ENCODE data around the gene TRPM1.
A peak's percentile ranks its signal among the peaks of the same experiment; 100 is the strongest.

The TRPM1 gene

DNA sequence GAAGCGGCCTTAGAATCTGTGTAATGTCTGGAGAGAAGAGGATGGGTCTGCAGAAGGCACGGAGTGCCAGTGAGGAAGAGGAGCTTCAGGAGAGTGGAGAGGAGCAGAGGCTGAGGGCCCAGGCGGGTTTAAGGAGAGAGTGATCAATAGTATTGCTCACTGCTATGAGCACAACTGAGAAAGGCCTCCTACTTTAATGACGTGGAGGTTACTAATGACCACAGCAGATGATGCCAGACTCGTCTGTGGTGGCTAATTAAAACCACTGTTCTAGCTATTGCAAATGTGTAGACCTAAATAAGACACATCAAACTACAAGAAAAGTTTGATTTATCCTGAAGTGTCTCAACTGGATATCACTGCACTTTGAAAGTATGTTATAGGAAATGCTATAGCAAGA is 143.3 kb downstream of the TRPM1 start:
- Histone ChIP-seq H3K4me2 (ENCODE audit: low read length) (no peak overlapping the region), H3K14ac (ENCODE audit: low read length) (no peak overlapping the region), H2BK5ac (ENCODE audit: low read depth, low read length, poor library complexity) (no peak overlapping the region), H3K27ac (ENCODE audit: low read depth, low read length) (no peak overlapping the region), H3K79me1 (ENCODE audit: low read length) (peaks cover 2% of the 10 kb centered on the region), H4K12ac (ENCODE audit: low read depth, low read length) (no peak overlapping the region), H3K36me3 (ENCODE audit: control insufficient read depth in 1 of 2, insufficient read depth in 2 of 2, low read length in 2 of 2) (peaks cover 18 to 42% of the 10 kb centered on the region in 2 experiments), H2BK12ac (ENCODE audit: low read length) (no peak overlapping the region), H4K91ac (ENCODE audit: low read depth, low read length) (no peak overlapping the region), H4K8ac (ENCODE audit: low read depth, low read length) (no peak overlapping the region), H2AK5ac (ENCODE audit: low read length) (no peak overlapping the region), H2AFZ (ENCODE audit: insufficient read depth, low read length, poor library complexity) (no peak overlapping the region), H3K4me1 (ENCODE audit: control insufficient read depth in 1 of 2, insufficient read depth in 2 of 2, low read length in 2 of 2) (peaks cover 2 to 4% of the 10 kb centered on the region in 2 experiments), H3K4me3 (ENCODE audit: low read depth, low read length) (no peak overlapping the region), H3K23ac (ENCODE audit: low read length) (no peak overlapping the region), H3K9me3 (ENCODE audit: insufficient read depth, low read depth, low read length) (no peaks in the 10 kb centered on the region), H3K27me3 (ENCODE audit: insufficient read depth, low read length) (no peaks in the 10 kb centered on the region), H3K4ac (ENCODE audit: low read depth, low read length) (no peak overlapping the region), H3K79me2 (ENCODE audit: control insufficient read depth, insufficient read depth, low read length, poor library complexity) (no peaks in the 10 kb centered on the region), H3K18ac (ENCODE audit: low read length) (no peak overlapping the region), H2BK120ac (ENCODE audit: insufficient read depth, low read length, poor library complexity) (no peak overlapping the region), H3K9ac (ENCODE audit: low read length) (no peak overlapping the region)
- WGBS (ENCODE audit: extremely low coverage, insufficient coverage, insufficient read length): no CpG with 5 or more reads among the region's 5 CpGs
- DNase-seq: no peak

DNA sequence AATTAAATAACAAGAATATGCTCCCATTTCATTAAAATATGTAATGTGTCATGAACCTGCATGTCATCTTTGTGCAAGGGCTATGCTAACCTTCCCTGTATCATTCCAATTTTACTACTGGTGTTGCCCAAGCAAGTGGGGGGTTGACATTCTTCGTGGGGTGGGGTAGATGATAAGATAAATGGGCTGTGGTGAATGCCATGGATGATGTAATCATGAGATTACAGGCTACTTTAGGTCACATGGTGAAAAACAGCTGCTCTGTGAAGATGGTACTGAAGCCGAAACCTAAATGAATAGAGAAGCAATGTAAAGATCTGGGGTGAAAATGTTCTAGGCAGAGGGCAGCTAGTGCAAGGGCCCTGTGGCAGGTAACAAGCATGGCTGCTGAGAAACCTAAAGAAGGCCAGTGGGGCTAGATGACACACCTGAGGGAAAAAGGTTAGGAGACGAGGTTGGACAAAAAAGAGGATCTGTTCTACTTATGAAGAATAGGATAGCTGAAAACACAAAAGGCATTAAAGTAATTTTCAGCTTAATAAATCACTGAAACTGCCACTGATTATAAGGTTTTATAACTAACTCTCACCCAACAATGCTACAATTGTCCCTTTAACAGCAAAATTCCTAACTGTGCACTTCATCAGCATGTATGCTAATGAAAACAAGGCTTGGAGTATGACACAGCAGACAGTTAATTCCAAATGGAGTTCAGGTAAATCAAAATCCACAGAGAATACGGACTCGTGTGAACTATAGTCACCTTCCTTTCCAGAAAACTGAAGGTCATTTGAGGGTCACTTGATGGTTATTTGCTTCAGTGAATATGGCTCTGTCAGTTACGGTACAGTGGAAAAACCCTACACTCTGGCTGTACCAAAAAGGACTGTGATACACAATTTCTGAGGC is 145.1 kb downstream of the TRPM1 start:
- Histone ChIP-seq H2BK5ac (ENCODE audit: low read depth, low read length, poor library complexity) (no peak overlapping the region), H3K36me3 (ENCODE audit: control insufficient read depth in 1 of 2, insufficient read depth in 2 of 2, low read length in 2 of 2) (peaks cover 28 to 53% of the 10 kb centered on the region in 2 experiments), H3K4me3 (ENCODE audit: low read depth, low read length) (no peak overlapping the region), H3K23ac (ENCODE audit: low read length) (no peak overlapping the region), H2BK12ac (ENCODE audit: low read length) (no peak overlapping the region), H4K91ac (ENCODE audit: low read depth, low read length) (no peak overlapping the region), H3K9ac (ENCODE audit: low read length) (no peak overlapping the region), H3K4me1 (ENCODE audit: control insufficient read depth in 1 of 2, insufficient read depth in 2 of 2, low read length in 2 of 2) (peaks cover 0 to 2% of the 10 kb centered on the region in 2 experiments), H3K9me3 (ENCODE audit: insufficient read depth, low read depth, low read length) (peaks cover 2% of the 10 kb centered on the region), H4K12ac (ENCODE audit: low read depth, low read length) (no peak overlapping the region), H3K4me2 (ENCODE audit: low read length) (no peak overlapping the region), H2BK120ac (ENCODE audit: insufficient read depth, low read length, poor library complexity) (no peak overlapping the region), H2AK5ac (ENCODE audit: low read length) (no peak overlapping the region), H4K8ac (ENCODE audit: low read depth, low read length) (no peak overlapping the region), H3K14ac (ENCODE audit: low read length) (no peak overlapping the region), H3K18ac (ENCODE audit: low read length) (no peak overlapping the region), H3K27me3 (ENCODE audit: insufficient read depth, low read length) (no peaks in the 10 kb centered on the region), H2AFZ (ENCODE audit: insufficient read depth, low read length, poor library complexity) (no peak overlapping the region), H3K4ac (ENCODE audit: low read depth, low read length) (no peak overlapping the region), H3K79me2 (ENCODE audit: control insufficient read depth, insufficient read depth, low read length, poor library complexity) (no peaks in the 10 kb centered on the region), H3K27ac (ENCODE audit: low read depth, low read length) (peak overlapping the region; percentile 21), H3K79me1 (ENCODE audit: low read length) (peaks cover 2% of the 10 kb centered on the region)
- DNase-seq: peak; percentile 82 to 91
- WGBS (ENCODE audit: extremely low coverage, insufficient coverage, insufficient read length): no CpG with 5 or more reads among the region's 6 CpGs

DNA sequence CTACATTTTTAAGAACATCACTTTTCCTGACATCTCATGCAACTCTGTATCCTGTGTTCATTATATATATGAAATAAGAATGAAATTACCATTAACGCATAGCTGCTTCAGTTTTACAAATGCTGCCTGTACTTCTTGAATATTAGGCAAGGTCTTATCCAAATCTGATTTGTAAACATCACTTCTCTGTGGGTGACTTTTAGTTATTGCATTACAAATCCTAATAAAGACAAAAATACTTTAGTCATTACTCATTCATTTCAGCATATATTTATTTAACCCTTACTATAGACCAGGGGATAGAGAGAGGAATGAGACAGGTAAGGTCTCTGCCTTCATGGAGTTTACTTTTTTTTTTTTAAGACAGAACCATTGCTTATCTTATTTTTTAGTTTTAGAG is 146.9 kb downstream of the TRPM1 start:
- H4K91ac ChIP-seq (ENCODE audit: low read depth, low read length): no peak overlapping the region
- peaks cover 2% of the 10 kb centered on the region for H3K79me1 ChIP-seq (ENCODE audit: low read length)
- H3K4ac ChIP-seq (ENCODE audit: low read depth, low read length): no peak overlapping the region
- H3K9ac ChIP-seq (ENCODE audit: low read length): no peak overlapping the region
- no peaks in the 10 kb centered on the region for H3K27me3 ChIP-seq (ENCODE audit: insufficient read depth, low read length)
- H2BK12ac ChIP-seq (ENCODE audit: low read length): no peak overlapping the region
- H2BK5ac ChIP-seq (ENCODE audit: low read depth, low read length, poor library complexity): no peak overlapping the region
- no peak overlapping the region for H3K27ac ChIP-seq (ENCODE audit: low read depth, low read length)
- H4K8ac ChIP-seq (ENCODE audit: low read depth, low read length): no peak overlapping the region
- H2AFZ ChIP-seq (ENCODE audit: insufficient read depth, low read length, poor library complexity): no peak overlapping the region
- no peak overlapping the region for H2BK120ac ChIP-seq (ENCODE audit: insufficient read depth, low read length, poor library complexity)
- H3K18ac ChIP-seq (ENCODE audit: low read length): no peak overlapping the region
- no CpG with 5 or more reads among the region's 1 CpG for WGBS (ENCODE audit: extremely low coverage, insufficient coverage, insufficient read length)
- peaks cover 2% of the 10 kb centered on the region for H3K9me3 ChIP-seq (ENCODE audit: insufficient read depth, low read depth, low read length)
- H3K36me3 ChIP-seq (ENCODE audit: control insufficient read depth in 1 of 2, insufficient read depth in 2 of 2, low read length in 2 of 2): peaks cover 31 to 48% of the 10 kb centered on the region in 2 experiments
- H3K4me1 ChIP-seq (ENCODE audit: control insufficient read depth in 1 of 2, insufficient read depth in 2 of 2, low read length in 2 of 2): peaks cover 0 to 2% of the 10 kb centered on the region in 2 experiments
- H3K79me2 ChIP-seq (ENCODE audit: control insufficient read depth, insufficient read depth, low read length, poor library complexity): no peaks in the 10 kb centered on the region
- H3K4me2 ChIP-seq (ENCODE audit: low read length): no peak overlapping the region
- peak in 1 of 2 donors; percentile 19 for DNase-seq
- H4K12ac ChIP-seq (ENCODE audit: low read depth, low read length): no peak overlapping the region
- H3K14ac ChIP-seq (ENCODE audit: low read length): no peak overlapping the region
- no peak overlapping the region for H2AK5ac ChIP-seq (ENCODE audit: low read length)
- no peak overlapping the region for H3K4me3 ChIP-seq (ENCODE audit: low read depth, low read length)
- H3K23ac ChIP-seq (ENCODE audit: low read length): no peak overlapping the region

DNA sequence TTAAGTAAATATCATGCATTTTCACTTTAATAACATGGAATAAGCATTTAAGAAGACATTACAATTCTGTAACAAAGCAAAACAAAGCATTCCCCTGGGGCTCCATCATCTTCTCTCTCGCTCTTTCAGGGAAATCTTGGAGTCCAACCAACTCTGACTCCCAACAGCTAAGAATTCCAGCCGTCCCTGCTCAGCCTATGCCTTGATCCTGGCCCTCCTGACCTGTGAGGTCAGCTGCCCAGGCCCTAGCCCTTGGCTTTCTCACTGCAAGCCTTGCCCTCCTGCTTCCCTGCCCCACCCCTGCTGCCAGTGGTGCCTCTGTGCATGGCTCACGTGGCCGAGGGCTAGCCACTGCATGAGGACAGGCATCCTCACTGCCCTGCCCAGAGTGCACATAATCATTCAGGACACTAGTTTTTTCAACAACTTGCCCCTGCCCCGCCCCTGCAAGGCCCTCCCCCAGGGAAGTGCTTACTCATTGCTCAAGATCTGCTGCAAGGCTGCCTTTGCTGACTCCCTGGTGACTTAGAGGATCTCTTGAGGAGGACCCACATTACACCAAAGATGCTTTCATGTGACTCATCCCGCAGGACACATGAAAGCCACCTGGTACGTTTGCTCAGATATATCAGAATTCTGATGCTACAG is 147.7 kb downstream of the TRPM1 start:
- peaks cover 31 to 42% of the 10 kb centered on the region in 2 experiments for H3K36me3 ChIP-seq (ENCODE audit: control insufficient read depth in 1 of 2, insufficient read depth in 2 of 2, low read length in 2 of 2)
- peaks cover 2% of the 10 kb centered on the region for H3K79me1 ChIP-seq (ENCODE audit: low read length)
- H3K9me3 ChIP-seq (ENCODE audit: insufficient read depth, low read depth, low read length): peaks cover 2% of the 10 kb centered on the region
- peaks cover 0 to 2% of the 10 kb centered on the region in 2 experiments for H3K4me1 ChIP-seq (ENCODE audit: control insufficient read depth in 1 of 2, insufficient read depth in 2 of 2, low read length in 2 of 2)
- peak overlapping the region; percentile 19 for H2AFZ ChIP-seq (ENCODE audit: insufficient read depth, low read length, poor library complexity)
- no peaks in the 10 kb centered on the region for H3K27me3 ChIP-seq (ENCODE audit: insufficient read depth, low read length)
- peak overlapping the region; percentile 16 for H3K18ac ChIP-seq (ENCODE audit: low read length)
- H3K9ac ChIP-seq (ENCODE audit: low read length): no peak overlapping the region
- H2BK12ac ChIP-seq (ENCODE audit: low read length): peak overlapping the region; percentile 6
- H4K8ac ChIP-seq (ENCODE audit: low read depth, low read length): no peak overlapping the region
- peak; percentile 93 to 96 for DNase-seq
- no peak overlapping the region for H4K12ac ChIP-seq (ENCODE audit: low read depth, low read length)
- H3K4ac ChIP-seq (ENCODE audit: low read depth, low read length): no peak overlapping the region
- no peaks in the 10 kb centered on the region for H3K79me2 ChIP-seq (ENCODE audit: control insufficient read depth, insufficient read depth, low read length, poor library complexity)
- H4K91ac ChIP-seq (ENCODE audit: low read depth, low read length): no peak overlapping the region
- no peak overlapping the region for H3K4me2 ChIP-seq (ENCODE audit: low read length)
- H3K27ac ChIP-seq (ENCODE audit: low read depth, low read length): no peak overlapping the region
- WGBS (ENCODE audit: extremely low coverage, insufficient coverage, insufficient read length): no CpG with 5 or more reads among the region's 7 CpGs
- H2AK5ac ChIP-seq (ENCODE audit: low read length): no peak overlapping the region
- no peak overlapping the region for H3K23ac ChIP-seq (ENCODE audit: low read length)
- H2BK5ac ChIP-seq (ENCODE audit: low read depth, low read length, poor library complexity): no peak overlapping the region
- H3K4me3 ChIP-seq (ENCODE audit: low read depth, low read length): no peak overlapping the region
- no peak overlapping the region for H3K14ac ChIP-seq (ENCODE audit: low read length)
- no peak overlapping the region for H2BK120ac ChIP-seq (ENCODE audit: insufficient read depth, low read length, poor library complexity)
